Erythroblast (primary cell): ENCODE results near the gene TLCD3A.

ENCODE experiments used
- GATA1 ChIP-seq: IDR thresholded peaks from 2 replicates; pipeline ENCODE4 v1.6.1; 2011; ENCODE audit warnings: low read depth, mild to moderate bottlenecking, control low read depth, low read length, moderate library complexity
- POLR2A ChIP-seq: IDR thresholded peaks from 2 replicates; pipeline ENCODE4 v1.6.1; 2011; ENCODE audit warnings: mild to moderate bottlenecking, low read length

DNA sequence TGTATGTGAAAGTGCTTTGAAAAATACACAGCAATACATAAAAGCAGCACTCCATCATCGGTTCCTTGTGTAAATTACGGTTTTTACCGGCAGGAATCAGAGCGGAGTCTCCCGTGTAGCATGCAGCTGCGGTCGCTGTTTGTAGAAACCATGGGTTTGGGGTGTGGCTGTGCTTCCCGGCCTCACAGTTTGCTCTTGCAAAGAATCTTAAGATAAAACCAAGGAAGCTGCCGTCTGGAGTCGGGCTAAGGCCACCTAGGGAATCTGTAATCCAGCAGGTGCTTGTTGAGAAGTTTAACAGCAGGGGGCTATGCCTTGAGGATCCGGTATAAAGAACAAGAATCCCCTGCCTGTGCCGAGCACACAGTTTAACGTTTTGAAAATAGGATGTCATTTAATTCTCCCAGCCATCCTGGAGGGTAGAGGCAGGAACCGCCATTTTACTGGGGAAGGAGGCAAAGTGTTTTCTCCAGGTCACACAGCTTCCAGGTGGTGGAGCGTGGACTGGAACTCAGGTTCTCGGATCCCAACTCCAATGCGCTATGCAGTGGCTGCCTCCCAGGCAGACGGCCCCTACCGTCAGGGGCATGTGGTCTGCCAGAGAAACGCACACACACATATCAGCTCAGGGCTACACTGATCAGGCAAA, 6.0 kb upstream of the TLCD3A start:
- TF ChIP-seq POLR2A: no peak
- no peak for TF ChIP-seq GATA1
